ENCODE measurements around the gene CACNG6. TPM values are rescaled to one million over a fixed set of nuclear protein-coding genes. Genes with fewer than 3 reads are reported as not detected.

The CACNG6 gene
- total and polyA plus RNA-seq, 2 donors (not counting 1 experiment from before 2014, with no cell fraction given), result under 0.01 TPM; not detected in 1

- Histone ChIP-seq H3K4me1 (ENCODE audit: control insufficient read depth, extremely low read depth, insufficient read depth, low read length) (no peaks in the 10 kb centered on the region), H2AFZ (ENCODE audit: low read length) (no peak overlapping the region), H3K36me3 (ENCODE audit: control insufficient read depth, insufficient read depth, low read length) (no peaks in the 10 kb centered on the region), H3K9me3 (ENCODE audit: control insufficient read depth, insufficient read depth, low read depth, low read length) (no peaks in the 10 kb centered on the region), H3K9ac (ENCODE audit: insufficient read depth, low read length) (no peak overlapping the region), H4K20me1 (ENCODE audit: control insufficient read depth, extremely low read depth, insufficient read depth, low read length) (no peaks in the 10 kb centered on the region), H3K4me2 (ENCODE audit: extremely low read depth, insufficient read depth, low read length) (no peak overlapping the region), H3K79me2 (ENCODE audit: control insufficient read depth, insufficient read depth, low read length) (no peaks in the 10 kb centered on the region), H3K27ac (ENCODE audit: insufficient read depth, low read length) (no peak overlapping the region), H3K27me3 (ENCODE audit: control insufficient read depth, insufficient read depth, low read length) (peaks cover 2% of the 10 kb centered on the region), H3K4me3 (replicated peaks in 1 of 4; ENCODE audit: control extremely low read depth in 1 of 4, insufficient read depth in 1 of 4, low read depth in 3 of 4, low read length in 4 of 4) (no peak overlapping the region)
- DNase-seq (ENCODE audit: low read depth in 2 of 2), result peak in 1 of 2 donors; percentile 67
- TF ChIP-seq EZH2 (IDR thresholded peaks at IDR 0.05; ENCODE audit: low read length, missing control alignments), result no peak
- TF ChIP-seq, protein P1, sequence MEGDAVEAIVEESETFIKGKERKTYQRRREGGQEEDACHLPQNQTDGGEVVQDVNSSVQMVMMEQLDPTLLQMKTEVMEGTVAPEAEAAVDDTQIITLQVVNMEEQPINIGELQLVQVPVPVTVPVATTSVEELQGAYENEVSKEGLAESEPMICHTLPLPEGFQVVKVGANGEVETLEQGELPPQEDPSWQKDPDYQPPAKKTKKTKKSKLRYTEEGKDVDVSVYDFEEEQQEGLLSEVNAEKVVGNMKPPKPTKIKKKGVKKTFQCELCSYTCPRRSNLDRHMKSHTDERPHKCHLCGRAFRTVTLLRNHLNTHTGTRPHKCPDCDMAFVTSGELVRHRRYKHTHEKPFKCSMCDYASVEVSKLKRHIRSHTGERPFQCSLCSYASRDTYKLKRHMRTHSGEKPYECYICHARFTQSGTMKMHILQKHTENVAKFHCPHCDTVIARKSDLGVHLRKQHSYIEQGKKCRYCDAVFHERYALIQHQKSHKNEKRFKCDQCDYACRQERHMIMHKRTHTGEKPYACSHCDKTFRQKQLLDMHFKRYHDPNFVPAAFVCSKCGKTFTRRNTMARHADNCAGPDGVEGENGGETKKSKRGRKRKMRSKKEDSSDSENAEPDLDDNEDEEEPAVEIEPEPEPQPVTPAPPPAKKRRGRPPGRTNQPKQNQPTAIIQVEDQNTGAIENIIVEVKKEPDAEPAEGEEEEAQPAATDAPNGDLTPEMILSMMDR (conservative IDR thresholded peaks at IDR 0.05 in 1 of 2, IDR thresholded peaks at IDR 0.05 in 1 of 2; ENCODE audit: low read depth in 1 of 2, low read length in 2 of 2), result no peak
Measured at GRCh38 chr19:54002495-54003315, 11.3 kb downstream of the CACNG6 start.

DNA sequence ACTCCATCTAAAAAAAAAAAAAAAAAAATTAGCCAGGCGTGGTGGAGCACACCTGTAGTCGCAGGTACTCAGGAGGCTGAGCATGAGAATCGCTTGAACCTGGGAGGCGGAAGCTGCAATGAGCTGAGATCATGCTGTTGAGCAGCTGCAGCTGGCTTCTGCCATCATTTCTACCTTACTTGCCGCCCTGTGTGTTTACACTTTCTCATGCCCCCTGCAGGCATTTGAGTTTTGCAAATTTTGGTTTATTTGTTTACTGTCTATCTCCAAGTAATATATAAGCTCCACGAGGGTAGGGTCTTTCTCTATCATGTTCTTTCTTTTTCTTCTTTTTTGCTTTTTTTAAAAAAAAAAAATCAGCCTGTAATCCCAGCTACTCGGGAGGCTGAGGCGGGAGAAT lies 18.0 kb downstream of the CACNG6 start:
- no peak overlapping the region for H3K4me3 ChIP-seq (replicated peaks in 1 of 4; ENCODE audit: control extremely low read depth in 1 of 4, insufficient read depth in 1 of 4, low read depth in 3 of 4, low read length in 4 of 4)
- no peaks in the 10 kb centered on the region for H3K79me2 ChIP-seq (ENCODE audit: control insufficient read depth, insufficient read depth, low read length)
- TF ChIP-seq, protein P1 (conservative IDR thresholded peaks at IDR 0.05 in 1 of 2, IDR thresholded peaks at IDR 0.05 in 1 of 2; ENCODE audit: low read depth in 1 of 2, low read length in 2 of 2), result no peak
- no peak for TF ChIP-seq EZH2 (IDR thresholded peaks at IDR 0.05; ENCODE audit: low read length, missing control alignments)
- DNase-seq (ENCODE audit: low read depth in 2 of 2), result no peak
- no peaks in the 10 kb centered on the region for H3K36me3 ChIP-seq (ENCODE audit: control insufficient read depth, insufficient read depth, low read length)
- no peaks in the 10 kb centered on the region for H3K4me1 ChIP-seq (ENCODE audit: control insufficient read depth, extremely low read depth, insufficient read depth, low read length)
- H3K27ac ChIP-seq (ENCODE audit: insufficient read depth, low read length), result no peak overlapping the region
- H4K20me1 ChIP-seq (ENCODE audit: control insufficient read depth, extremely low read depth, insufficient read depth, low read length), result no peaks in the 10 kb centered on the region
- H2AFZ ChIP-seq (ENCODE audit: low read length), result no peak overlapping the region
- no peaks in the 10 kb centered on the region for H3K9me3 ChIP-seq (ENCODE audit: control insufficient read depth, insufficient read depth, low read depth, low read length)
- H3K9ac ChIP-seq (ENCODE audit: insufficient read depth, low read length), result no peak overlapping the region
- H3K4me2 ChIP-seq (ENCODE audit: extremely low read depth, insufficient read depth, low read length), result no peak overlapping the region
- H3K27me3 ChIP-seq (ENCODE audit: control insufficient read depth, insufficient read depth, low read length), result no peaks in the 10 kb centered on the region

DNA sequence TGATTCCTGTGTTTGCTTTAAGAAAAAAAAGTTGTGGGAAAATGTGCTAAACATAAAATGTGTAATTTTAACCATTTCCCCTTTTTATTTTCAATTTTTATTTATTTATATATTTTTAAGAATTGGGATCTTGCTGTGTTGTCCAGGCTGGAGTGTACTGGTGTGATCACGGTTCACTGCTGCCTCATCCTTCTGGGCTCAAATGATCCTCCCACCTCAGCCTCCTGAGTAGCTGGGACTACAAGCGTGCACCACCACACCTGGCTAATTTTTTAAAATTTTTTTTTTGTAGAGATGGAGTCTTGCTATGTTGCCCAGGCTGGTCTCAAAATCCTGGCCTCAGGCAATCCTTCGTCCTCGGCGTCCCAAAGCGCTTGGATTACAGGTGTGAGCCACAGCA lies 19.0 kb downstream of the CACNG6 start:
- H3K36me3 ChIP-seq (ENCODE audit: control insufficient read depth, insufficient read depth, low read length), result no peaks in the 10 kb centered on the region
- no peak for TF ChIP-seq EZH2 (IDR thresholded peaks at IDR 0.05; ENCODE audit: low read length, missing control alignments)
- TF ChIP-seq, protein P1 (conservative IDR thresholded peaks at IDR 0.05 in 1 of 2, IDR thresholded peaks at IDR 0.05 in 1 of 2; ENCODE audit: low read depth in 1 of 2, low read length in 2 of 2), result no peak
- no peak overlapping the region for H3K4me2 ChIP-seq (ENCODE audit: extremely low read depth, insufficient read depth, low read length)
- no peak overlapping the region for H3K9ac ChIP-seq (ENCODE audit: insufficient read depth, low read length)
- H4K20me1 ChIP-seq (ENCODE audit: control insufficient read depth, extremely low read depth, insufficient read depth, low read length), result no peaks in the 10 kb centered on the region
- no peaks in the 10 kb centered on the region for H3K27me3 ChIP-seq (ENCODE audit: control insufficient read depth, insufficient read depth, low read length)
- H3K27ac ChIP-seq (ENCODE audit: insufficient read depth, low read length), result no peak overlapping the region
- H2AFZ ChIP-seq (ENCODE audit: low read length), result no peak overlapping the region
- H3K4me1 ChIP-seq (ENCODE audit: control insufficient read depth, extremely low read depth, insufficient read depth, low read length), result no peaks in the 10 kb centered on the region
- H3K4me3 ChIP-seq (replicated peaks in 1 of 4; ENCODE audit: control extremely low read depth in 1 of 4, insufficient read depth in 1 of 4, low read depth in 3 of 4, low read length in 4 of 4), result no peak overlapping the region
- no peaks in the 10 kb centered on the region for H3K79me2 ChIP-seq (ENCODE audit: control insufficient read depth, insufficient read depth, low read length)
- no peaks in the 10 kb centered on the region for H3K9me3 ChIP-seq (ENCODE audit: control insufficient read depth, insufficient read depth, low read depth, low read length)
- DNase-seq (ENCODE audit: low read depth in 2 of 2), result no peak
